Adrenal gland (tissue), 5 donors: ENCODE results near the gene GHRH.

Experiments
- CTCF ChIP-seq, 6 experiments: fragments of 450-650 bp in 4 of 6; fragments of 200-600 bp in 2 of 6; sonication (generic) in 1 of 6; IDR thresholded peaks; 1 replicate in 5 of 6; 2 replicates in 1 of 6; pipeline versions ENCODE4 v1.5.1 to v1.8.0; 2016 to 2021; ENCODE audit warnings: antibody characterized with exemption in 6 of 6, mild to moderate bottlenecking in 2 of 6, moderate library complexity in 1 of 6
- POLR2A ChIP-seq, 2 donors: fragments of 450-650 bp; IDR thresholded peaks; one replicate each; pipeline ENCODE4 v1.6.1; 2017; ENCODE audit warnings: antibody characterized with exemption in 2 of 2, mild to moderate bottlenecking in 2 of 2, moderate library complexity in 1 of 2
- donor health status: DM: no; HTN: no; CAD: no.

GRCh38 chr20:37283530-37284195 lies 22.0 kb upstream of the GHRH start:
- no peak for TF ChIP-seq POLR2A (IDR thresholded peaks at IDR 0.05)
- no peak for TF ChIP-seq CTCF (IDR thresholded peaks at IDR 0.05)
